ENCODE measurements around the gene KCNS3. TPM values are rescaled to one million over a fixed set of nuclear protein-coding genes. Genes with fewer than 3 reads are reported as not detected.

Gene KCNS3
- total RNA-seq, 1 donor from 2014 or later = 26.9 TPM

DNA sequence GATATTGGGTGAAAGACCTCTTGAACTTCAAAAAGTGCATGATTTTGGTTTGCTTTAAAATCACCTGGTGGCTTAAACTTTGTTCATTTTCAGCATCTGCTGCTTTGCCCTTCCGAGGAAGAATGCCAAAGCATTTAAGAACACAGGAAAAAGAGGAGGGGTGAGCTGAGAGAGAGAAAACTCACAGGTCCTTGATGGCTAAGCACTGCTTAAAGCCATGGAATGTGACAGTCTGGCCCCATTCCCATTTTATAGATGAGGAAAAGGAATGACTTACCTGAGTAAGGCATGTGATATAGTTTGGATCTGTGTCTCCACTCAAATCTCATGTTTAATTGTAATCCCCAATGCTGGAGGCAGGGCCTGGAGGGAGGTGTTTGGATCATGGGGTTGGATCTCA, 58.1 kb downstream of the KCNS3 start:
- no peak for DNase-seq (ENCODE audit: low read depth)
- H3K4me3 ChIP-seq (ENCODE audit: low read depth, low read length) = no peak overlapping the region
- TF ChIP-seq CTCF (conservative IDR thresholded peaks at IDR 0.05; ENCODE audit: low read depth, low read length) = no peak

GRCh38 chr2:17940091-17940630, 61.7 kb downstream of the KCNS3 start:
- TF ChIP-seq CTCF (conservative IDR thresholded peaks at IDR 0.05; ENCODE audit: low read depth, low read length) = no peak
- no peak overlapping the region for H3K4me3 ChIP-seq (ENCODE audit: low read depth, low read length)
- DNase-seq (ENCODE audit: low read depth) = no peak

- no peak for DNase-seq (ENCODE audit: low read depth)
- TF ChIP-seq CTCF (conservative IDR thresholded peaks at IDR 0.05; ENCODE audit: low read depth, low read length) = no peak
- no peak overlapping the region for H3K4me3 ChIP-seq (ENCODE audit: low read depth, low read length)
Measured at GRCh38 chr2:17943444-17943843, 65.0 kb downstream of the KCNS3 start.

DNA sequence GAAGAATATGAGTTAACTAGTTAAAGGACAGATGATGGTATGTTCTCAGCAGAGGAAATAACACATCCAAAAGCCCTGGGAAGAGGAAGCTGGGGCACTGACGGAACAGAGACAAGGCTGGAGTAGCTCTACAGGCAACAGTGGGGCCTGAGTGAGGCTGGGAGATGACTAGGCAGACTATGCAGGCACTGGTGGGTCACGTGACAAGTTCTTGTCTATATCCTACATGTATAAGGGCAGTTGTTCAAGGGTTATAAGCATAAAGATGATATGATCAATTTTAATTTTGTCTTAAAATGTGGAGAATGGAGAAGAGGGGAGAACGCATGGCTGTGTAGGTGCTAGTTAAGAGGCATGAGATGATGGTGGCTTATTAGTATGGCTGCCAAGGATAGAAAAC, 68.6 kb downstream of the KCNS3 start:
- no peak for TF ChIP-seq CTCF (conservative IDR thresholded peaks at IDR 0.05; ENCODE audit: low read depth, low read length)

DNA sequence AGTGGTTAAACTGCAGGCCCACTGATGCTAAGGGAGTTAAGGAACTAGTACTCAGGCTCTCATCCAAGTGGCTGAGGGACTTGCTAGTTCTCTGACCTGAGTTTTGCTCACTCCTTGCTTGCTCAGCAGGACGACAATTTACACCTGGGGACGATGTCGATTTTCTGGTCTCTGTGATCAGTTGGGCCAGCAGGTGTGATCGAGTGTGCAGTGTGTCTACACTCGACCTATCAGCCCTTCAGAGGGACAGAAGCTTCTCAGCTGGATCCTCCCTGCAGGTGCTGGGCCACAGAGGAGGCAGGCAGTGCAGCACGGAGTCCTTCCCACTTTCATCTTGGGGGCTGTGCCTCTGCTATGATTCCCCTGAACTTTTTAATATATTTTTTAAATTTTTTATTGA, 71.5 kb downstream of the KCNS3 start:
- H3K4me3 ChIP-seq (ENCODE audit: low read depth, low read length) = no peak overlapping the region
- DNase-seq (ENCODE audit: low read depth) = no peak
- no peak for TF ChIP-seq CTCF (conservative IDR thresholded peaks at IDR 0.05; ENCODE audit: low read depth, low read length)

More for the DNA sequence above, 68.6 kb downstream of the KCNS3 start:
- no peak overlapping the region for H3K4me3 ChIP-seq (ENCODE audit: low read depth, low read length)
- DNase-seq (ENCODE audit: low read depth) = no peak

DNA sequence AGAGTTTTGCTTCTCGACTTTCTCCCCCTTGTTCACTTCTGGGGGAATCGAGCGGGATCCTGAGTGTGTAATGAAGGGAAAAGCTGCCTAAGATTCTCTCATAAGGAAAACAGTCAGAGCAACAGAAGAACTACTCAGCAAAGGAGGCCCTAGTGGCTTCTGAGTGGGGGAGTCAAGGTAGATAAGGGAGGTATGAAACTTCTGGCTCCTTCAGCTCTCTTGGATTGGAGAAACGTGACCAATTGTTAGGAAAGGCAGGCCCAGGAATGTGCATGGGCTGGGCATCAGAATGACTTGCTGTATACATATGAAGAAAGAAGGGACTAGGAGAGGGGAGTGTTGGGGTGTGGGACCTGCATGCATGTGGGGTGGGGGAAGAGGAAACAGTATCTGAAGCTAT, 73.1 kb downstream of the KCNS3 start:
- TF ChIP-seq CTCF (conservative IDR thresholded peaks at IDR 0.05; ENCODE audit: low read depth, low read length) = no peak

GRCh38 chr2:17958466-17959092, 80.1 kb downstream of the KCNS3 start:
- no peak overlapping the region for H3K4me3 ChIP-seq (ENCODE audit: low read depth, low read length)
- no peak for TF ChIP-seq CTCF (conservative IDR thresholded peaks at IDR 0.05; ENCODE audit: low read depth, low read length)
- DNase-seq (ENCODE audit: low read depth) = no peak

More for the DNA sequence above, 73.1 kb downstream of the KCNS3 start:
- H3K4me3 ChIP-seq (ENCODE audit: low read depth, low read length) = no peak overlapping the region
- no peak for DNase-seq (ENCODE audit: low read depth)
